ENCODE measurements around the gene CCNB2.
"Not testable (repeated sequence)": the region's sequence is repeated elsewhere in the genome, so short reads cannot be mapped to it uniquely, and the experiment has no call there.

CCNB2 gene

GRCh38 chr15:59104912-59105732 is at the start of gene CCNB2:
TSS of gene CCNB2 (plus strand) at chr15:59105146. CDS start at chr15:59105269, 123 bp downstream.
- DNase-seq = peak; percentile 94

DNA sequence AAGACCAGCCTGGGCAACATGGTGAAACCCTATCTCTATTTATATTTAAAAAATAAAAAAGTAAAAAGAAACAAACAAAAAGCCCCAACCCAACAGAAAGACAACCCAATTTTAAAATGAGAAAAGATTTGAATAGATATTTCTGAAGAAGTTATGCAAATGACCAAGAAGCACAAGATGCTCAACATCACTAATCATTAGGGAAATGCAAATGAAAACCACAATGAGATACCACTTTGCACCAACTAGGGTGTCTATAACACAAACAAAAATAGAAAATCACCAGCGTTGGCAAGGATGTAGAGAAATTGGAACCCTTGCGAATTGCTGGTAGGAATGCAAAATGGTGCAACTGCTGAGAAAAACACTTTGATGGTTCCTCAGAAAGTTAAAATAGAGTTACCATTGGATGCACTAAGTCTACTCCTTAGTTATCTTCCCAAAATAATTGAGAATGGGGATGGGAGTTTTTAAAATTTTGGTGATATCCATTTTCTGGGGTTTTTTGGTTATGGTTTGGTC is 45.8 kb upstream of the CCNB2 start:
- no peak for DNase-seq

DNA sequence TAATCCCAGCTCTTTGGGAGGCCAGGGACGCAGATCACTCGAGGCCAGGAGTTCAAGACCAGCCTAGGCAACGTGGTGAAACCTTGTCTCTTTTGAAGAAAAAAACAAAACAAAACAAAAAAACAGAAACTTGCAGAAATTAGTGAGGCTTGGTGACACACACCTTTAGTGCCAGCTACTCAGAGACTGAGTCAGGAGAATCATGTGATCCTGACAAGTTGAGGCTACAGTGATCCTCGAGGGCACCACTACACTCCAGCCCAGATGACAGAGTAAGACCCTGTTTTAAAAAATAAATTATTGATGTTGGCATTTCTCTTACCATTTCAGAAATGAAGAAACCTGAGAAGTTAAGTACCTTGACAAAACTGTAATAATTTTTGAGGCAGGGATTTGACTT is 44.6 kb upstream of the CCNB2 start:
- no peak for DNase-seq

DNA sequence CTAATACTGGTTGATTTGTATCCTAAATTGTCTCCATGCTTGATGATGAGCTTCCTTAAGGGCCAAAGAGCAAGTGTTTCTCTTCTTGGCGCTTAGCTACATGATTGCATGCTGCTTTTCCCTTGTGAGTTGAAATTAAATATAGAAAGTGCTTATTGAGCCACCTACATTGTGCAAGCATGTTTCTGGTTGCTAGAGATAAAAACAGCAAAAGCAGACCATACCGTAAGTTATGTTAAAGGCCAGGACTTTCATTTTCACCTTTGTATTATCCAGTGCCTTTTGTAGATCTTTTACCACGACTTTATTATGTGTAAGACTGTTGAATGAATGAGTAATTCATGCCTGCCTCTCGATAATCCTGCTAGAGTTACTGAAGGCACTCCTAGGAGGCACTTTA is 41.9 kb upstream of the CCNB2 start:
- DNase-seq = no peak

GRCh38 chr15:59069430-59069829 is 35.5 kb upstream of the CCNB2 start:
- DNase-seq = no peak

DNA sequence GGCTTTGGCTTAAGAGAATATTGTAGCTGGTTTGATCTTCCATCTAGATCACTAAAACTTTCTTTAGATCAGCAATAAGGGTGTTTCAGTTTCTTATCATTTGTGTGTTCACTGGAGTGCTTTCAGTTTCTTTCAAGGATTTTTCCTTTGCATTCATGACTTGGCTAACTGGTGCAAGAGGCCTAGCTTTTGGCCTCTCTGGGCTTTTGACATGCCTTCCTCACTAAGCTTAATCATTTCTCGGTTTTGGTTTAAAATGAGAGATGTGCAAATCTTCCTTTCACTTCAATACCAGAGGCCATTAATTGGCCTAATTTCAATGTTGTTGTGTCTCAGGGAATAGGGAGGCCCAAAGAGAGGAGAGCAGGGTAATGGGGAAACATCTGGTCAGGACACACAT is 30.3 kb upstream of the CCNB2 start:
- no peak for DNase-seq

DNA sequence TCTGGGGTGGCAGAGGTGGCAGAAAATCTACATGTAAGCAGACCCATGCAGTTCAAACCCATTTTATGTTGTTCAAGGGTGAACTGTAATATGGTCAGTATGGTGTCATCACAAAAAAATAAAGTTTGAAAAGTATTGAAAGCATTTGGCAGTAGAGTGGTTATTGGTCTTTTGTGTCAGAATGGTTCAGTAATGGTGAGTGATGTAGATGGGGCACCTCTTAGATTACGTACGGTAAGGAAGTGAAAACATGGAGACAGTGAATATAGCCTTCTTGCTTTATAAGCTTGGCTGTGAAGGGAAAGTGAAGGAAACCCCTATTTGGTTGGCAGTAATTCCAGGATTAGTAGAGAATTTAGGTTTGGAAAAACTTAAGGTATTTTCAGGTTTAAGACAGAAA is 17.2 kb upstream of the CCNB2 start:
- DNase-seq = no peak

DNA sequence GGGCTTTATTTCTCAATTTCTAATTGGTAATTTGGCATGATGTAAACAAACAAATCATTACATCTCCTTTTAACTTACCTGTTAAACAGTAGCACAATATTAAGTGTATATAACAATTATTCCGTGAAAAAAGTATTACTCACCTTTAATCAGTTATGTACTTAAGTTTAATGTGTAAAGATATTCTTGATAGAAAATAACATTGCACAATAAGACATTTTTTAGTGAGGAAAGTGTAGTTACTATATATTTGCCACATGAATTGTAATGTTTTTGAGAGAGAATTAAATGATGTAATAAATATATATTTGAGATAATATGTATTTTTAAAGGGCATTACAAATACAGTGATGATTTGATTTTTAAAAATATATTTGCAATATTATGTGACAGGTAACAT is 10.9 kb upstream of the CCNB2 start:
- DNase-seq = no peak

DNA sequence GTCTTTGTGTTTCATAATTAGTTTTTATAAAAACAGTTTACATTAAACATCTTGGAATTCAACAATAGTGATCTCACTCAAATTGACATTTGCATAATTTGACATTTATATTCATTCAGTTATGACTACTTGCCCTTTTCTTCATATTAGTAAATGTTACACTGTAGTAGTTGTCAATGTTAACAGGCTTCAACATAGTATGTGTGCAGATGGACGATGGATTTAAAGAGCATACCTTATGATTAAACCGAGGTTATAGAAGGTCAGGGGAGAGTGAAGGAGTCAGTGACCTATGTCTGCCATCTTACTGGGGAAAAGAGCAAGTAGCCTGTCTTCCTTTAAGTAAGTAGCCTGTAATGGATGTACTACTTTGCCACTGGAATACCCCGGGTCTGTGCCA is 8.5 kb upstream of the CCNB2 start:
- no peak for DNase-seq

GRCh38 chr15:59099162-59099685 is 5.7 kb upstream of the CCNB2 start:
- no peak for DNase-seq

- no peak for DNase-seq
These were observed 389 bp upstream of the CCNB2 start for GRCh38 chr15:59104602-59104911.

- no peak for DNase-seq
These were observed 908 bp downstream of the CCNB2 start for GRCh38 chr15:59105854-59106253.

GRCh38 chr15:59111251-59111650 is 6.3 kb downstream of the CCNB2 start:
- no peak for DNase-seq

- no peak for DNase-seq
These were observed 10.1 kb downstream of the CCNB2 start for GRCh38 chr15:59115047-59115446.

- DNase-seq = no peak
These were observed 11.2 kb downstream of the CCNB2 start for GRCh38 chr15:59116141-59116540.

DNA sequence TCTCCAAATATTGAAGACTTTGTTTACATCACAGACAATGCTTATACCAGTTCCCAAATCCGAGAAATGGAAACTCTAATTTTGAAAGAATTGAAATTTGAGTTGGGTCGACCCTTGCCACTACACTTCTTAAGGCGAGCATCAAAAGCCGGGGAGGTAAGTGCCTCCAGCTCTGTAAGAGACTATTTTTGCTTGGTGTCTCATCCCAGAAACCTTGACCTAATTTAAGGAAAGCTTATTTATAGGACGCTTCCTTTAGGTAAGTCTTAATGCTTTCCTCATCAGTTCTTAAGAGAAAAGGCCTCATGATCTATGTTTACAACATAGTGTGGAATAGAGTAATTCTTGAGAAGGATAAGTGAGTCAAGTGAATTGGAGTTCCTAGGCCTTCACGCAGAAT is 11.8 kb downstream of the CCNB2 start:
- no peak for DNase-seq

DNA sequence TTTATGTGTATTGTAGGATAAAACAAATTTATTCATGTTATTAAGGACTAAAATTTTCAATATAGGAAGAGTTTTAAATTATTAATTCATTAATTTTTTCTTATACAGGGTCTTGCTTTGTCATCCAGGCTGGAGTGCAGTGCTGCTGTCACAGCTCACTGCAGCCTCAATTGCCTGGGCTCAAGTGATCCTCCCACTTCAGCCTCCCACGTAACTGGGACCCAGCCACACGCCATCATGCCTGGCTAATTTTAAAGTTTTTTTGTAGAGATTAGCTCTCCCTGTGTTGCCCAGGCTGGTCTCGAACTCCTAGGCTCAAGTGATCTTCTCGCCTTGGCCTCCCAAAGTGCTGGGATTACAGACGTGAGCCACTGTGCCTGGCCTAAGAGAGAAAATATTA is 14.7 kb downstream of the CCNB2 start:
- DNase-seq = no peak

DNA sequence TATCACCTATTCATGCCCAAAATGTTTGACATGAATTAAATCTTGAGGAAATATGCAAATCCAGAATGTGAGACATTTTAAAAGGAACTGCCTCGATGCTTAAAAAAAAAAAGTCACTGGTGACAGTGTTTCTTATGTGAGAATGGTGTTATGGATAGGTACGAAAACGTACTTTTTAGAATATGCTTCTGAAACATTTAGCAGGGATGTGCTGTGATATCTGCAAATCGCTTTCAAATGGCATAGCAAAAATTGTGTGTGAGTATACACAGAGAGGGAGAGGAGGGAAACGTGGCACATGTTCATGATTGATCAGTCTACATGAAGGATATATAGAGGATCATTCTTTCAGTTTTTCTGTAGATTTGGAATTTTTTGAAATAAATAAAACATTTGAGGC is 16.0 kb downstream of the CCNB2 start:
- no peak for DNase-seq

GRCh38 chr15:59124261-59124660 is 19.3 kb downstream of the CCNB2 start:
- DNase-seq = no peak

GRCh38 chr15:59125683-59126082 is 20.7 kb downstream of the CCNB2 start:
- not testable (repeated sequence) for DNase-seq

GRCh38 chr15:59127255-59127654 is 22.3 kb downstream of the CCNB2 start:
- DNase-seq = not testable (repeated sequence)

GRCh38 chr15:59131456-59131855 is 26.5 kb downstream of the CCNB2 start:
- no peak for DNase-seq

GRCh38 chr15:59131969-59132562 is 27.1 kb downstream of the CCNB2 start:
- peak; percentile 53 for DNase-seq

- DNase-seq = no peak
These were observed 29.0 kb downstream of the CCNB2 start for GRCh38 chr15:59133929-59134427.

Data from right hindlimb (tissue), 1 donor.